Activated CD8-positive, alpha-beta memory T cell treated with anti-CD3 and anti-CD28 coated beads, Interleukin-2, amount 10 ng/mL, durations not matched to agents 7 days and 5 days (primary cell): ENCODE results near the gene SNX3. TPM values are rescaled to one million over a fixed set of nuclear protein-coding genes. Genes with fewer than 3 reads are reported as not detected.
"Not testable (repeated sequence)": the region's sequence is repeated elsewhere in the genome, so short reads cannot be mapped to it uniquely, and the experiment has no call there.

Experiments
- ATAC-seq: fragments of 150-1000 bp; cut with Tn5 transposase; one replicate; pipeline ENCODE4 v1.10.0; 2021; ENCODE audit warnings: moderate library complexity
- CTCF ChIA-PET: fragments of 350-600 bp; sonication (Branson Sonifier 250); formaldehyde crosslinking; loops from one replicate; lab custom pipeline; 2021; ENCODE audit warnings: antibody characterized with exemption; lab: Charles Lee
- DNase-seq: peaks from one replicate; pipeline ENCODE4 v3.0.0-alpha.2; 2020
- H3K27ac Mint-ChIP-seq: one replicate; pipeline ENCODE4 v1.8.0; 2021; ENCODE audit warnings: mild to moderate bottlenecking, mixed read lengths
- H3K27me3 Mint-ChIP-seq: one replicate; pipeline ENCODE4 v1.8.0; 2021; ENCODE audit warnings: mixed read lengths
- H3K36me3 Mint-ChIP-seq: one replicate; pipeline ENCODE4 v1.8.0; 2021; ENCODE audit warnings: mild to moderate bottlenecking, mixed read lengths
- H3K4me1 Mint-ChIP-seq: one replicate; pipeline ENCODE4 v1.8.0; 2021; ENCODE audit warnings: mixed read lengths
- H3K4me3 Mint-ChIP-seq: one replicate; pipeline ENCODE4 v1.8.0; 2021; ENCODE audit warnings: mild to moderate bottlenecking, moderate library complexity, mixed read lengths
- H3K9me3 Mint-ChIP-seq: one replicate; pipeline ENCODE4 v1.8.0; 2022; ENCODE audit warnings: low read depth, mixed read lengths
- total RNA-seq, 2 experiments: library from RNA; stranded (reverse); gene quantifications; one replicate each; pipeline ENCODE4 v1.2.3, GENCODE V29; 2021

SNX3 gene
- total RNA-seq, 2 experiments from 2014 or later = 67.9 to 68.8 TPM

DNA sequence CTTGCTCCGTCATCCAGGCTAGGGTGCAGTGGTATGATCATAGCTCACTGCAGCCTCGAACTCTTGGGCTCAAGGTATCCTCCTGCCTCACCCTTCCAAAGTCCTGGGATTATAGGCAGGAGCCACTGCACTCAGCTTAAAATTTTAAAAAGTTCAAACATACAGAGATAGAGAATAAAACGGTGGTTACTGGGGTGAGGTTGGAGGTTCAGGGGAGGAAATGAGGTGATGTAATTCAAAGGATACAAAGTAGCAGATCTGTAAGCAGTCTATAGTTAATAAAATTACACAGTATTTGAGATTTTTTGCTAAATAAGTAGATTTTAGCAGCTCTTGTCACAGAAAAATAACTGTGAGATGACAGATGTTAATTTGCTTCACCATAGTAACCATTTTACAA lies 26.5 kb upstream of the SNX3 start:
- DNase-seq (peak; percentile 44), ATAC-seq (peak; percentile 57)
- Mint-ChIP-seq H3K36me3 (no peaks in the 10 kb centered on the region), H3K4me3 (no peak overlapping the region), H3K27ac (peak overlapping the region; percentile 21), H3K27me3 (no peaks in the 10 kb centered on the region), H3K4me1 (peaks cover 29% of the 10 kb centered on the region), H3K9me3 (no peaks in the 10 kb centered on the region)
- CTCF ChIA-PET = interaction anchor here (0.7 to 1.5 kb wide), 3 partner anchors 21 to 26 kb away, joined by 3 to 6 read pairs (median 3); partner anchors contain the start of gene SNX3

DNA sequence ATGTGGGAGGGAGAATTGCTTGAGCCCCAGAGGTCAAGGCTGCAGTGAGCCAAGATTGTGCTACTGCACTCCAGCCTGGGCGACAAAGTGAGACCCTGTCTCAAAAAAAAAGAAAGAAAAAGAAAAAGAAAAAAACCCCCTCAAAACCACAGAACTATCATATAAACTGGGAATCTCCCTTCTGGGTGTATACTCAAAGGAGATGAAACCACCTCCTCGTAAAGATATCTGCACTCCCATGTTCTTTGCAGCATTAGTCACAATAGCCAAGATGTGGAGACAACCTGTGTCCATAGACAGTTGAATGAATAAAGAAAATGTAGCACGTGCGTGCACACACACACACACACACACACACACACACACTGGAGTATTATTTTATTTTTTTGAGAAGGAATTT lies 25.5 kb upstream of the SNX3 start:
- peaks cover 2% of the 10 kb centered on the region for H3K27me3 Mint-ChIP-seq
- no peak overlapping the region for H3K27ac Mint-ChIP-seq
- CTCF ChIA-PET = interaction anchor here (0.9 kb wide), 1 partner anchor 13 kb away, joined by 3 read pairs; no protein-coding TSS in a partner anchor
- no peak overlapping the region for H3K4me3 Mint-ChIP-seq
- no peaks in the 10 kb centered on the region for H3K36me3 Mint-ChIP-seq
- no peaks in the 10 kb centered on the region for H3K9me3 Mint-ChIP-seq
- no peak for ATAC-seq
- no peak for DNase-seq
- H3K4me1 Mint-ChIP-seq = peaks cover 29% of the 10 kb centered on the region

DNA sequence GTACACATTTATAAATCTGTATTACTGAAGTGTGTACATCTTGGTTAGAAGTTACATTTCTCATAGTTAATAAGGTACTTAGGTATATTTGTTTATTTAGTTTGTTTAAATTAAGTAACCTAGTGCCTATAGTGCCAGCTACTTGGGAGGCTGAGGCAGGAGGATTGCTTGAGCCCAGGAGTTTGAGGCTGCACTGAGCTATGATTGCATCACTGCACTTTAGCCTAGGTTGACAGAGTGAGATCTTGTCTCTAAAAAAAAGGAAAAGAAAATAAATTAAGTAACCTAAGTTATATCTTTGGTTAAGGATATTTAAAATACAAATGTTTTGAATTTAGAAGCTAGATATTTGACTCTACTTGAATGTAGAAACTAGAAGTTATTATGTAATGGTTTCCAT lies 24.5 kb upstream of the SNX3 start:
- H3K27me3 Mint-ChIP-seq = peaks cover 6% of the 10 kb centered on the region
- ATAC-seq = no peak
- H3K4me3 Mint-ChIP-seq = no peak overlapping the region
- DNase-seq = no peak
- no peak overlapping the region for H3K27ac Mint-ChIP-seq
- H3K9me3 Mint-ChIP-seq = no peaks in the 10 kb centered on the region
- peaks cover 29% of the 10 kb centered on the region for H3K4me1 Mint-ChIP-seq
- CTCF ChIA-PET = interaction anchor here (0.9 to 1.3 kb wide), 2 partner anchors 11 to 12 kb away, joined by 3 to 4 read pairs; no protein-coding TSS in a partner anchor
- no peaks in the 10 kb centered on the region for H3K36me3 Mint-ChIP-seq

DNA sequence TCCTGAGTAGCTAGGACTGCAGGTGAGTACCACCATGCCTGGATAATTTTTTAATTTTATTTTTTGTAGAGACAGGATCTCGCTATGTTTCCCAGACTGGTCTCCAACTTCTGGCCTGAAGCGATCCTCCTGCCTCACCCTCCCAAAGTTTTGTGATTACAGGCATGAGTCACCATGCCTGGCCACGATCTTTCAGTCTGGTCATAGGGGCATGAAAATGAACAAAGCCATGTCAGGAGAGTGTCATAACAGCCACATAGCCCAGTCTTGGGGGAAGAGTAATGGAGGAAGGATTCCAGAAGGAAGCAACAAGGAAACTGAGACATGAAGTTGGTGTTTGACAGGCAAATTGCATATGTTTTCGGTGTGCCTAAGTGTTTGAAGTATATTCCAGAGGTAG lies 17.0 kb upstream of the SNX3 start:
- H3K4me3 Mint-ChIP-seq = no peak overlapping the region
- peaks cover 13% of the 10 kb centered on the region for H3K27me3 Mint-ChIP-seq
- ATAC-seq (no peak), DNase-seq (no peak)
- no peaks in the 10 kb centered on the region for H3K4me1 Mint-ChIP-seq
- no peaks in the 10 kb centered on the region for H3K9me3 Mint-ChIP-seq
- no peaks in the 10 kb centered on the region for H3K36me3 Mint-ChIP-seq
- no peak overlapping the region for H3K27ac Mint-ChIP-seq
- CTCF ChIA-PET = no interaction called here

DNA sequence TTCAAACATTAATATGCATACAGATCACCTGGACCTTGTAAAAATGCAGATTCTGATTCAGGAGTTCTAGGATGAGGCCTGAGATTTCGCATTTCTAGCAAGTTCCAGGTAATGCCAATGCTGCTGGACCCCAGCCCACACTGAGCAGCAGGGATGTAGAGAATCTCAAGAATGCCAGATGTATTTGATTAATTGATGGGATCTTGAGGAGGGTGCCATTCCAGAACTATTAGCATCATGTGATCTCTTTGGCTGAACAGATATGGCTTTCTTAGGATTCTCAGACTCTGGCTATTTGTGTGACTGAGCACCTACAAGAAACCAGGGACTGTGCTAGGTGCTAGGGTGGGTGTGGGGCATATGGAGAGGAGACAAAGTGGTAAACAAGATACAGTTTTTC lies 16.5 kb upstream of the SNX3 start:
- Mint-ChIP-seq H3K36me3 (no peaks in the 10 kb centered on the region), H3K9me3 (no peaks in the 10 kb centered on the region), H3K4me3 (no peak overlapping the region), H3K4me1 (no peaks in the 10 kb centered on the region), H3K27me3 (peaks cover 13% of the 10 kb centered on the region), H3K27ac (no peak overlapping the region)
- CTCF ChIA-PET = no interaction called here
- DNase-seq (no peak), ATAC-seq (no peak)

DNA sequence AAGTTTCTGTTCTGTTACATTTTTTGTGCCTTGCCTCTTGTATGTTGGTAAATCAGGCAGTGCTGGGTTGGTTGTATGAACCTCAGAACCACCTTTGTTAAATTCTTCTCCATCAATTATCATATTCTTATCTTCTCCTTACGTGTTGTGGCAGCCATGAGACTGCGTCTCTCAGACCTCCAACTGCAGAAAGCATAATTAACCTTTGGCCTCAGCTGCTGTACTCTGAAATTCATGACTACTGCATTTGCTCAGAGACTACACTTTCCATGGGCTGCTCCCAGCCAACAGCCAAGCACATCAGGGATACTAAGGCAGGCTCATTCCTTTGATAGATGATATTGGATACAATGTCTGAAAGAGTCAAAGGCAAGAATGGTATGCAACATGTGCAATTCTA lies 15.1 kb upstream of the SNX3 start:
- Mint-ChIP-seq H3K4me1 (no peaks in the 10 kb centered on the region), H3K4me3 (no peak overlapping the region), H3K27me3 (peaks cover 10% of the 10 kb centered on the region), H3K27ac (no peak overlapping the region), H3K9me3 (no peaks in the 10 kb centered on the region), H3K36me3 (no peaks in the 10 kb centered on the region)
- DNase-seq = no peak
- CTCF ChIA-PET = no interaction called here
- no peak for ATAC-seq

DNA sequence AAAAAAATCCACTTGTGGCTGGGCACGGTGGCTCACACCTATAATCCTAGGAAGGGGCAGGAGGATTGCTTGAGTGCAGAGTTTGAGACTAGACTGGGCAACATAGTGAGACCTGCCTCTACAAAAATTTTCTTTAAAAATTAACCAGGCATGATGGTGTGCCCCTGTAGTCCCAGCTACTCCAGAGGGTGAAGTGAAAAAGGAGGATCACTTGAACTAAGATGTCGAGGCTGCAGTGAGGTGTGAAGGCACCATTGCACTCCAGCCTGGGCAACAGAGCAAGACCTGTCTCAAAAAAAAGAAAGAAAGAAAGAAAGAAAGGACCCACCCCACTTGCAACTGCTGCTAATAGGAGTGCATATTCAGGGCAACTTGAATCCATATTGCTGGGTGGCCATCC lies 13.7 kb upstream of the SNX3 start:
- Mint-ChIP-seq H3K27me3 (peaks cover 2% of the 10 kb centered on the region), H3K4me3 (no peak overlapping the region), H3K27ac (no peak overlapping the region), H3K4me1 (no peaks in the 10 kb centered on the region), H3K9me3 (no peaks in the 10 kb centered on the region), H3K36me3 (no peaks in the 10 kb centered on the region)
- CTCF ChIA-PET = interaction anchor here (0.7 kb wide), 1 partner anchor 11 kb away, joined by 3 read pairs; no protein-coding TSS in a partner anchor
- DNase-seq (no peak), ATAC-seq (no peak)

DNA sequence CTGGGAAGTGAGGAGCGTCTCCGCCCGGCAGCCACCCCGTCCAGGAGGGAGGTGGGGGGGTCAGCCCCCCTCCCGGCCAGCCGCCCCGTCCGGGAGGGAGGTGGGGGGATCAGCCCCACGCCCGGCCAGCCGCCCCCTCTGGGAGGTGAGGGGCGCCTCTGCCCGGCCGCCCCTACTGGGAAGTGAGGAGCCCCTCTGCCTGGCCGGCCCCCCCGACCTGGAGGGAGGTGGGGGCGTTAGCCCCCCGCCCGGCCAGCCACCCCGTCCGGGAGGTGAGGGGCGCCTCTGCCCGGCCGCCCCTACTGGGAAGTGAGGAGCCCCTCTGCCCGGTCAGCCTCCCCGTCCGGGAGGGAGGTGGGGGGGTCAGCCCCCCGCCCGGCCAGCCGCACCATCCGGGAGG lies 9.1 kb upstream of the SNX3 start:
- H3K4me3 Mint-ChIP-seq, H3K4me1 Mint-ChIP-seq, H3K36me3 Mint-ChIP-seq, H3K27me3 Mint-ChIP-seq, DNase-seq, H3K27ac Mint-ChIP-seq, CTCF ChIA-PET, H3K9me3 Mint-ChIP-seq, ATAC-seq: not testable (repeated sequence)

DNA sequence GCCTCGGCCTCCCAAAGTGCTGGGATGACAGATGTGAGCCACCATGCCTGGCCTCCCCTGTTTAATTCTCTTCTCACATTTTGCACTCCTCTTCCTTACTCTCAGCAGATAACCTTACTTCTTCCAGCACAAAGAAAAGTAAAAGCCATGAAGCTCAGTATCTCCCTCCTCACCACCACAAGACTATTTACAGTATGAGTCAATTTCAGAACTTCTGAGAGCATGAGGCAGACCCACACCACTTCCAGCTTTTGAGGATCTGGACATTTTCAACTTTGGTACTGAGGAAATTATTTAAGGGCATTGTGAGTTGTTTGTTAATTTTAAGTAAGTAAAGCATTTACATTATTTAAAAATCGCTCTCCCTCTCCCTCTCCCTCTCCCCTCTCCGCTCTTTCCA lies 8.0 kb upstream of the SNX3 start:
- no peak overlapping the region for H3K4me3 Mint-ChIP-seq
- DNase-seq (no peak), ATAC-seq (peak; percentile 30)
- no peaks in the 10 kb centered on the region for H3K9me3 Mint-ChIP-seq
- no peaks in the 10 kb centered on the region for H3K36me3 Mint-ChIP-seq
- H3K4me1 Mint-ChIP-seq = peaks cover 5% of the 10 kb centered on the region
- H3K27ac Mint-ChIP-seq = no peak overlapping the region
- CTCF ChIA-PET = no interaction called here
- no peaks in the 10 kb centered on the region for H3K27me3 Mint-ChIP-seq

DNA sequence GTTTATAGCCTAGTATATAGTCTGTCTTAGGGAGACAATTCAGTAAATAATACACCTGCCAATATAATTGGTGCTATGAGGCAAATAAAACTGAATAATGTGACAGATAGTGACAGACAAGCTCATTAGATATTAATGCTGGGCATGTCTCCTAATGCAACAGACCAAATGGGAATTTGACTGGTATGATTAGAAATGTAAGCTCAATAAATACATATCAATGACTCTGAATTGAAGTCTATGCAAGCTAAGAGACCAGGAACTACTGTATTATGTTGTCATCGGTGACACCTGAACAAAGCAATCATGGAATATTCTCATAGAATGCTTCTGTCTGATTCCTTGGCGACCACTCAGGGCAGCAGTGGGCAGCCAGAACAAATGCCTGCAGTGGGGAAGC lies 2.5 kb upstream of the SNX3 start:
- H3K27ac Mint-ChIP-seq = no peak overlapping the region
- ATAC-seq (no peak), DNase-seq (no peak)
- no peaks in the 10 kb centered on the region for H3K36me3 Mint-ChIP-seq
- H3K9me3 Mint-ChIP-seq = no peaks in the 10 kb centered on the region
- no peaks in the 10 kb centered on the region for H3K27me3 Mint-ChIP-seq
- H3K4me1 Mint-ChIP-seq = peaks cover 12% of the 10 kb centered on the region
- CTCF ChIA-PET = interaction anchor here (1.0 to 1.2 kb wide), 2 partner anchors 11 to 24 kb away, joined by 3 read pairs; no protein-coding TSS in a partner anchor
- no peak overlapping the region for H3K4me3 Mint-ChIP-seq

DNA sequence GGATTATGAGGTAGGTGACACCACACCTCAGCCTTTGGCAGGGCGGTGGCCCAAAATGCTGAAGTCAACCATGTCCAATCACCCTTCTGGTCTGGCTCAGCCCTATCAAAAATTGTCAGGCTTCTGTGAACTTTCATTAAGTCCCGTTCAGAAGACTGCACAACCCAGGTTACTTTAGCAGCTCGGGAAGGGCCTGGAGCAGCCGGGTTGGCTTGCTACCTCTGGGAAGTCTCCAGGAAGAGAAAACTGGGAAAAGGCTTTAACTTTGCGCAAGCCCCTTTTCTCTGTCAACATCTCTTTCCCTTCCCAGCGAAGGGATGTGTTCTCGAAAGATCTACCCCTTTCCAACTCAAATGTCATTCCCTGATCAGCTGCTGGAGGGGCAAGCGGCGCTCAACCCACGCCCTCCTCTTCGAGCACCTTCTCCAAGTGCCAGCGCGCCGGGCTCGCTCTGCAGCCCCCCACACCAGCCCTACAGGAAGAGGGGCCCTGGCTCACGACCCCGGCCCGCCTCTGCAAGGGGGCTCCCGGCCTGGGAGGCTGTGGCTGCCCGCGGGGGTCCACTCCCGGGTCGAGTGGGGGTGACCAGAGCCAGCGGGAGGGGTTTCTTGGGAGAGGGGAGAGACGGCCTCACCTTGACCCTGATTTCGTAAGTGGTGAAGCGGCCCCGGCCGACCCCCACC lies 573 bp downstream of the SNX3 start:
- peaks cover 1% of the 10 kb centered on the region for H3K36me3 Mint-ChIP-seq
- ATAC-seq (no peak), DNase-seq (peak; percentile 60)
- H3K4me1 Mint-ChIP-seq = peaks cover 16% of the 10 kb centered on the region
- H3K4me3 Mint-ChIP-seq = peak overlapping the region; percentile 82
- no peaks in the 10 kb centered on the region for H3K27me3 Mint-ChIP-seq
- H3K9me3 Mint-ChIP-seq = no peaks in the 10 kb centered on the region
- peak overlapping the region; percentile 92 for H3K27ac Mint-ChIP-seq
- CTCF ChIA-PET = interaction anchor here (0.8 to 2.4 kb wide), 4 partner anchors 27 to 281 kb away, joined by 3 to 6 read pairs (median 4); partner anchors contain the start of gene AFG1L

DNA sequence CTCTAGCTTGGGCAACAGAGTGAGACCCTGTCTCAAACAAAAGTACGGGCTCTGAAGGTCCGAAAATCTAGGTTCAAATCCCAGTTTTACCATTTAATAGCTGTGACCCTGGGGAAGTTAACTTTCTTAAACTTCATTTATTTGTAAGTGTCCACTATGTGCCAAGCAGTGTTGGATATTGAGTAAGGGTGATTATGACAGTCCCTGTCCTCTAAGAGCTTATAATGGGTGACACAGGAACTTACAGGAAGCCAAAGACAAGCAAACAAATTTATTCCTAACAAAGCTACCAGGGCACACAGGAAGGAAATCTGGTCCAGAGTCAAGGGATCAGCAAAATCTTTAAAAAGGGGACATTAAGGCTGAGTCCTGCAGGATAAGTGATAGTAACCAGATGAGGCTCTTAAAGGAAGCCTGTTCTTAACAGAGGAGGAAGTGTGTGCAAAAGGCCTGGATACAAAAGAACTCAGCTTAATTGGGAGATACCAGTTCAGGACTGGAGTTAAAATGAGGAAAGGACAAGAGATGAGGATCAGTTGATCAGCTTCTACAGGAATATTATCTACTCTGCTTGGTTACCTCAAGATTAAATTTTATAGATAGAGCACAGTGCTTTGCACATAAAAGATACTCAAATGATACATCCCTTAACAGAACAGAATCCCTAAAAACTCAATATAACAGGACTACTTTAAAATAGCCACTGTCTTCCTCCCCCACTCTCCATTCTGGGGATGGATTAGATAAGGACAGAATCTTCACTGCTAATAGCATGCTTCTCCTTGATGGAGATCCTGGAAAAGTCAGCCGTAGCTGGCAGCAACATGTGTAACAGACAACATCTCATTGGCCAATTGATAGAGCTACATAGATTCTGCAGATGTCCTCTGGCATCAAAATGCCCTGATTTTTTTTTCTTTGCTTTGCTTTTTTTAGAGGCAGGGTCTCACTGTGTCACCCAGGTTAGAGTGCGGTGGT lies 6.1 kb downstream of the SNX3 start:
- H3K36me3 Mint-ChIP-seq = peaks cover 14% of the 10 kb centered on the region
- H3K4me1 Mint-ChIP-seq = peaks cover 23% of the 10 kb centered on the region
- no peaks in the 10 kb centered on the region for H3K9me3 Mint-ChIP-seq
- no peak for ATAC-seq
- H3K27ac Mint-ChIP-seq = no peak overlapping the region
- DNase-seq = no peak
- H3K4me3 Mint-ChIP-seq = no peak overlapping the region
- no peaks in the 10 kb centered on the region for H3K27me3 Mint-ChIP-seq
- CTCF ChIA-PET = no interaction called here

DNA sequence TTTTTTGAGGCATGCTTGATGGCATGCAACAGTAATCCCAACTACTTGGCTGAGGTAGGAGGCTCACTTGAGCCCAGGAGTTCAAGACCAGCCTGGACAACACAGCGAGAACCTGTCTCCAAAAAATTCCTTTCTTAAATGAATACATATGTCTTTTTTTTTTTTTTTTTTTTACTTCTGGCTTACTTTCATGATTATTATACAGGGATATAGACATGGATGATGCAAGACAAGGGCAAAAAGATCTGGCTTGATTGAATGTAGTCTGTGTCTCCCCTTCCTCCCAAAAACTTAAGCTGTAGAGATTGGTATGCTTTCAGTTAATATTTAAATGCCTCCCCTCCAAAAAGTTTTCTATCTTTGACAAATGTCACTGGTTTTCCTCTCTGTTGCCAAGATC lies 7.6 kb downstream of the SNX3 start:
- CTCF ChIA-PET = interaction anchor here (0.6 to 0.7 kb wide), 2 partner anchors 135 to 386 kb away, joined by 3 to 4 read pairs; no protein-coding TSS in a partner anchor

More for the DNA sequence above, 7.6 kb downstream of the SNX3 start:
- no peak overlapping the region for H3K4me3 Mint-ChIP-seq
- H3K27ac Mint-ChIP-seq = no peak overlapping the region
- H3K36me3 Mint-ChIP-seq = peaks cover 14% of the 10 kb centered on the region
- H3K9me3 Mint-ChIP-seq = no peaks in the 10 kb centered on the region
- ATAC-seq (no peak), DNase-seq (no peak)
- H3K4me1 Mint-ChIP-seq = peaks cover 16% of the 10 kb centered on the region
- no peaks in the 10 kb centered on the region for H3K27me3 Mint-ChIP-seq
